DOHH2 (cell line): Measurements from ENCODE around the gene ARHGEF12.

Experiments used
- H3F3A ChIP-seq: fragments of 200-600 bp; sonication (generic), shearing (Covaris generic); 2 replicates; pipeline ENCODE4 v1.6.0; 2016; ENCODE audit warnings: antibody characterized with exemption, mild to moderate bottlenecking; ENCODE audit not compliant: control insufficient read depth, insufficient read depth
- H3K27ac ChIP-seq: fragments of 200-600 bp; sonication (generic); 2 replicates; pipeline ENCODE4 v1.5.1; 2014; ENCODE audit warnings: low read depth, mild to moderate bottlenecking, low read length, moderate library complexity
- H3K27me3 ChIP-seq: fragments of 200-600 bp; sonication (generic); 2 replicates; pipeline ENCODE4 v1.6.1; 2014; ENCODE audit warnings: mild to moderate bottlenecking, low read length, mixed read lengths; ENCODE audit not compliant: control insufficient read depth
- H3K36me3 ChIP-seq: fragments of 200-600 bp; sonication (generic); 2 replicates; pipeline ENCODE4 v1.6.1; 2014; ENCODE audit warnings: mild to moderate bottlenecking, low read length, moderate library complexity, mixed read lengths; ENCODE audit not compliant: control insufficient read depth
- H3K4me1 ChIP-seq: fragments of 200-600 bp; sonication (generic); 2 replicates; pipeline ENCODE4 v1.6.1; 2014; ENCODE audit warnings: mild to moderate bottlenecking, low read length, mixed read lengths; ENCODE audit not compliant: control insufficient read depth
- H3K4me2 ChIP-seq: fragments of 200-600 bp; sonication (generic); 2 replicates; pipeline ENCODE4 v1.6.0; 2014; ENCODE audit warnings: mild to moderate bottlenecking, low read length, moderate library complexity
- H3K4me3 ChIP-seq: fragments of 200-600 bp; sonication (generic); 2 replicates; pipeline ENCODE4 v1.5.1; 2014; ENCODE audit warnings: mild to moderate bottlenecking, low read length, mixed read lengths
- H3K79me2 ChIP-seq: fragments of 200-600 bp; sonication (generic); 2 replicates; pipeline ENCODE4 v1.6.1; 2014; ENCODE audit warnings: mild to moderate bottlenecking, low read length, mixed read lengths; ENCODE audit not compliant: control insufficient read depth
- H3K9me2 ChIP-seq: fragments of 200-600 bp; sonication (generic); replicated peaks from 2 replicates; pipeline ENCODE4 v1.6.1; 2014; ENCODE audit warnings: mild to moderate bottlenecking, low read length, mixed read lengths; ENCODE audit not compliant: control insufficient read depth
- H3K9me3 ChIP-seq: fragments of 200-600 bp; sonication (generic); 2 replicates; pipeline ENCODE4 v1.6.1; 2014; ENCODE audit warnings: antibody characterized with exemption, low read length, mixed read lengths; ENCODE audit not compliant: control insufficient read depth, insufficient read depth
- H4K20me1 ChIP-seq: fragments of 200-600 bp; sonication (generic); 2 replicates; pipeline ENCODE4 v1.6.0; 2014; ENCODE audit warnings: low read depth, mild to moderate bottlenecking, antibody characterized with exemption, low read length, moderate library complexity; ENCODE audit not compliant: control insufficient read depth, insufficient read depth
- CTCF ChIP-seq: fragments of 200-600 bp; sonication (generic); IDR thresholded peaks from one replicate; pipeline ENCODE4 v1.5.1; 2014; ENCODE audit warnings: antibody characterized with exemption, mild to moderate bottlenecking, low read depth, low read length; ENCODE audit not compliant: poor library complexity, severe bottlenecking
- EZH2phosphoT487 ChIP-seq: fragments of 200-600 bp; sonication (generic); IDR thresholded peaks from 2 replicates; pipeline ENCODE4 v1.6.1; 2017; ENCODE audit warnings: borderline replicate concordance, mild to moderate bottlenecking, antibody characterized with exemption, low read length, moderate library complexity, mixed read lengths

The ARHGEF12 gene

GRCh38 chr11:120390585-120390922 lies 54.3 kb downstream of the ARHGEF12 start:
- 0 out of 2 replicates have a peak, but pooled peaks cover 4% of the 10 kb centered on the region for H4K20me1 ChIP-seq
- H3K27ac ChIP-seq: no peak overlapping the region
- H3K4me1 ChIP-seq: no peaks in the 10 kb centered on the region
- peaks cover 10% of the 10 kb centered on the region; the same call in 1 of the 2 replicates for H3K79me2 ChIP-seq
- H3K36me3 ChIP-seq: no peaks in the 10 kb centered on the region
- H3K9me2 ChIP-seq: no peaks in the 10 kb centered on the region
- H3K27me3 ChIP-seq: 0 out of 2 replicates have a peak, but pooled peaks cover 3% of the 10 kb centered on the region
- H3K4me2 ChIP-seq: no peak overlapping the region
- H3K4me3 ChIP-seq: no peak overlapping the region
- H3K9me3 ChIP-seq: no peaks in the 10 kb centered on the region
- H3F3A ChIP-seq: no peaks in the 10 kb centered on the region
- TF ChIP-seq EZH2phosphoT487: no peak
- no peak for TF ChIP-seq CTCF

GRCh38 chr11:120391292-120391691 lies 55.1 kb downstream of the ARHGEF12 start:
- Histone ChIP-seq H3K4me1 (no peaks in the 10 kb centered on the region), H3K79me2 (peaks cover 7% of the 10 kb centered on the region; the same call in 1 of the 2 replicates)

GRCh38 chr11:120391854-120392253 lies 55.6 kb downstream of the ARHGEF12 start:
- 0 out of 2 replicates have a peak, but pooled peaks cover 2% of the 10 kb centered on the region for H3K79me2 ChIP-seq
- no peaks in the 10 kb centered on the region for H3K27me3 ChIP-seq
- H4K20me1 ChIP-seq: no peaks in the 10 kb centered on the region
- H3K27ac ChIP-seq: no peak overlapping the region
- no peak overlapping the region for H3K4me2 ChIP-seq
- H3F3A ChIP-seq: no peaks in the 10 kb centered on the region
- H3K9me2 ChIP-seq: no peaks in the 10 kb centered on the region
- no peak overlapping the region for H3K4me3 ChIP-seq
- H3K36me3 ChIP-seq: no peaks in the 10 kb centered on the region
- H3K9me3 ChIP-seq: no peaks in the 10 kb centered on the region
- TF ChIP-seq CTCF (no peak), EZH2phosphoT487 (no peak)
- H3K4me1 ChIP-seq: no peaks in the 10 kb centered on the region

More at GRCh38 chr11:120391292-120391691, 55.1 kb downstream of the ARHGEF12 start:
- Histone ChIP-seq H3F3A (no peaks in the 10 kb centered on the region), H3K4me3 (no peak overlapping the region), H3K4me2 (no peak overlapping the region), H3K36me3 (no peaks in the 10 kb centered on the region), H3K9me3 (no peaks in the 10 kb centered on the region), H3K27me3 (0 out of 2 replicates have a peak, but pooled peaks cover 3% of the 10 kb centered on the region), H4K20me1 (0 out of 2 replicates have a peak, but pooled peaks cover under 1% of the 10 kb centered on the region), H3K27ac (no peak overlapping the region), H3K9me2 (no peaks in the 10 kb centered on the region)
- TF ChIP-seq EZH2phosphoT487: no peak
- TF ChIP-seq CTCF: no peak
